Neural crest cell (in vitro differentiated cells): Measurements from ENCODE around the gene CAMK4. TPM values are rescaled to one million over a fixed set of nuclear protein-coding genes. Genes with fewer than 3 reads are reported as not detected.

Experiments
- DNase-seq: peaks from one replicate; pipeline ENCODE4 v3.0.0; 2021; ENCODE audit warnings: low read depth, mixed read lengths, low spot score
- H3K27ac Mint-ChIP-seq: one replicate; pipeline ENCODE4 v1.8.0; 2021; ENCODE audit warnings: mild to moderate bottlenecking, mixed read lengths; ENCODE audit not compliant: unreplicated experiment
- H3K27me3 Mint-ChIP-seq: 2 replicates; pipeline ENCODE4 v1.8.0; 2021; ENCODE audit warnings: low read depth, mild to moderate bottlenecking, mixed read lengths
- H3K36me3 Mint-ChIP-seq: 2 replicates; pipeline ENCODE4 v1.8.0; 2021; ENCODE audit warnings: low read depth, mild to moderate bottlenecking, mixed read lengths
- H3K4me1 Mint-ChIP-seq: 2 replicates; pipeline ENCODE4 v1.8.0; 2021; ENCODE audit warnings: mixed read lengths
- H3K4me3 Mint-ChIP-seq: one replicate; pipeline ENCODE4 v1.8.0; 2021; ENCODE audit warnings: mild to moderate bottlenecking, mixed read lengths
- H3K9me3 Mint-ChIP-seq: 2 replicates; pipeline ENCODE4 v1.8.0; 2021; ENCODE audit warnings: mixed read lengths
- total RNA-seq: library from RNA; stranded (reverse); gene quantifications from 2 replicates; pipeline ENCODE4 v1.2.1, GENCODE V29; 2021
- TF ChIP-seq, protein P1 (sequence below): fragments of 200-600 bp; sonication (generic); conservative IDR thresholded peaks from 2 replicates; pipeline ENCODE4 v1.5.0; 2021; ENCODE audit warnings: antibody characterized with exemption, mild to moderate bottlenecking

CAMK4 gene
- total RNA-seq, 1 donor from 2014 or later: 9.4 TPM

- H3K27me3 Mint-ChIP-seq: no peaks in the 10 kb centered on the region
- H3K27ac Mint-ChIP-seq: no peak overlapping the region
- H3K4me1 Mint-ChIP-seq: peaks cover 8% of the 10 kb centered on the region
- no peaks in the 10 kb centered on the region for H3K9me3 Mint-ChIP-seq
- peaks cover 10% of the 10 kb centered on the region for H3K36me3 Mint-ChIP-seq
- no peak for DNase-seq
- no peak overlapping the region for H3K4me3 Mint-ChIP-seq
- TF ChIP-seq, protein P1, sequence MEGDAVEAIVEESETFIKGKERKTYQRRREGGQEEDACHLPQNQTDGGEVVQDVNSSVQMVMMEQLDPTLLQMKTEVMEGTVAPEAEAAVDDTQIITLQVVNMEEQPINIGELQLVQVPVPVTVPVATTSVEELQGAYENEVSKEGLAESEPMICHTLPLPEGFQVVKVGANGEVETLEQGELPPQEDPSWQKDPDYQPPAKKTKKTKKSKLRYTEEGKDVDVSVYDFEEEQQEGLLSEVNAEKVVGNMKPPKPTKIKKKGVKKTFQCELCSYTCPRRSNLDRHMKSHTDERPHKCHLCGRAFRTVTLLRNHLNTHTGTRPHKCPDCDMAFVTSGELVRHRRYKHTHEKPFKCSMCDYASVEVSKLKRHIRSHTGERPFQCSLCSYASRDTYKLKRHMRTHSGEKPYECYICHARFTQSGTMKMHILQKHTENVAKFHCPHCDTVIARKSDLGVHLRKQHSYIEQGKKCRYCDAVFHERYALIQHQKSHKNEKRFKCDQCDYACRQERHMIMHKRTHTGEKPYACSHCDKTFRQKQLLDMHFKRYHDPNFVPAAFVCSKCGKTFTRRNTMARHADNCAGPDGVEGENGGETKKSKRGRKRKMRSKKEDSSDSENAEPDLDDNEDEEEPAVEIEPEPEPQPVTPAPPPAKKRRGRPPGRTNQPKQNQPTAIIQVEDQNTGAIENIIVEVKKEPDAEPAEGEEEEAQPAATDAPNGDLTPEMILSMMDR: no peak
Measured at GRCh38 chr5:111488353-111488752, 264.2 kb downstream of the CAMK4 start.

- DNase-seq: no peak
- peaks cover 19% of the 10 kb centered on the region for H3K36me3 Mint-ChIP-seq
- no peaks in the 10 kb centered on the region for H3K4me1 Mint-ChIP-seq
- no peak overlapping the region for H3K4me3 Mint-ChIP-seq
- H3K9me3 Mint-ChIP-seq: no peaks in the 10 kb centered on the region
- TF ChIP-seq, protein P1: no peak
- peak overlapping the region; percentile 88 for H3K27ac Mint-ChIP-seq
- H3K27me3 Mint-ChIP-seq: no peaks in the 10 kb centered on the region
Measured at GRCh38 chr5:111493031-111493430, 268.8 kb downstream of the CAMK4 start.

DNA sequence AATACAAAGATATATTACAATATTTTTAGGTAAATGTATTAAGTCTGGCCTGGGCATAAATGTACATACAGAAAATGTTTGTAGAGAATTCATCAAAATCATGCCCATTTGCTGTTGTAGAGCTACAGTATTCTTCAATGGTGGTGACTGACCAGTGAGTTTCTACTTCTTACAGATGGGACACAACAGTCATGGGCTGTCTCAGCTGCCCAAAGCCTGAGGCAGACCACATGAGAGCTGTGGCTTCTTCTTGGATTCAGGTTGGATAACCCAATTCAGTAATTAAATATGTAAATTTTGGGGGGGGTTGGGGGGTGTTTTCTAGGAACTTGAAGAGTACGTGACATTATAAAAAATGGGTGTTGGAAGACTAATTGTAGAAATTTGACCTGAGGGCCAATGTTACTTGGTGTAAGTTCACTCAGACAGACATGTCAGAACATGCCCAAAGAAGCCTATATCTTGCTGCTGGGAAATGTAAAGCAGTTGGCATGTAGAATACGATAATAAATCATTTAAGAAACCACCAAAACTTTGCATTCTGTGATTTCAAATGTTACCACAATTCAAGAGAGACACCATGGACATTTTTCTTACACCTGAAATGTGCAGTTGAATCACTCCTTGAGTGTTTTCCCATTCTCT, 270.3 kb downstream of the CAMK4 start:
- no peaks in the 10 kb centered on the region for H3K27me3 Mint-ChIP-seq
- peaks cover 23% of the 10 kb centered on the region for H3K36me3 Mint-ChIP-seq
- H3K4me1 Mint-ChIP-seq: no peaks in the 10 kb centered on the region
- no peak overlapping the region for H3K4me3 Mint-ChIP-seq
- no peak overlapping the region for H3K27ac Mint-ChIP-seq
- no peak for DNase-seq
- TF ChIP-seq, protein P1: no peak
- H3K9me3 Mint-ChIP-seq: no peaks in the 10 kb centered on the region

- peaks cover 23% of the 10 kb centered on the region for H3K36me3 Mint-ChIP-seq
- H3K27me3 Mint-ChIP-seq: no peaks in the 10 kb centered on the region
- TF ChIP-seq, protein P1: no peak
- H3K9me3 Mint-ChIP-seq: no peaks in the 10 kb centered on the region
- no peak for DNase-seq
- H3K4me3 Mint-ChIP-seq: no peak overlapping the region
- H3K27ac Mint-ChIP-seq: no peak overlapping the region
- no peaks in the 10 kb centered on the region for H3K4me1 Mint-ChIP-seq
Measured at GRCh38 chr5:111495159-111495558, 271.0 kb downstream of the CAMK4 start.

DNA sequence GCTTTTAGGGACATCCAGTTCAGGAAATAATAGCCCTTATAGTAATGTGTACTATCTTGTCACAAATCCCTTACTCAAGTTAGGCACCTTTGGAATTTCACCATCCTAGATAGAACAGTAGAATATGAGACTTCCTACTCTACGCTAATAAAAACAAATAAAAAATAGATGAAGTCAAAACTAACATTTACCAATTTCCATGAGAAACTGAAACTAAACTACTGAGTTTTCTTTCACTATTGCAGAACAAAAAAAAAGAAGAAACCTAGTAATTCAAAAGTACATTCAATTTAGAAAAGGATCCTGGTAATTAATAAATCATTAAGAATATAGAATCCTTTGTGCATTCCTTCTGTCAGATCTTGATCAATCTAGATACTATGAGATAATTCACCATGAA, 274.2 kb downstream of the CAMK4 start:
- Mint-ChIP-seq H3K4me1 (no peaks in the 10 kb centered on the region), H3K36me3 (peaks cover 19% of the 10 kb centered on the region), H3K27me3 (no peaks in the 10 kb centered on the region), H3K27ac (peak overlapping the region; percentile 20), H3K9me3 (no peaks in the 10 kb centered on the region), H3K4me3 (no peak overlapping the region)
- no peak for DNase-seq
- TF ChIP-seq, protein P1: no peak
